Endothelial cell of umbilical vein (primary cell): ENCODE results near the gene PSAP. TPM values are rescaled to one million over a fixed set of nuclear protein-coding genes. Genes with fewer than 3 reads are reported as not detected.

Experiments
- BruUV-seq: library from RNA; stranded (reverse); fragments of 400-500 nt; replicated peaks from 2 replicates; lab custom pipeline; 2021; lab: Mats Ljungman, UMichigan
- CTCF ChIA-PET: fragments of 300-600, 350-600 bp; sonication (Branson Sonifier 250); formaldehyde crosslinking; loops from one replicate; lab custom pipeline; 2021; ENCODE audit warnings: antibody characterized with exemption, inconsistent platforms; lab: Charles Lee
- POLR2A ChIA-PET: fragments of 300-600, 350-600 bp; sonication (Branson Sonifier 250); formaldehyde crosslinking; loops from one replicate; lab custom pipeline; 2021; ENCODE audit warnings: antibody characterized with exemption, inconsistent platforms; lab: Charles Lee
- DNase-seq: peaks from one replicate; pipeline ENCODE4 v3.0.0-alpha.2; 2011; ENCODE audit warnings: low read depth, low spot score
- FAIRE-seq: peaks from 2 replicates; lab custom pipeline; 2011; peaks lifted over from hg19 to GRCh38; lab: Jason Lieb, UNC
- H2AFZ ChIP-seq: 2 replicates; pipeline ENCODE4 v1.6.0; 2012; ENCODE audit warnings: low read depth, low read length, control low read depth, inconsistent platforms
- H3K27ac ChIP-seq: 2 replicates; pipeline ENCODE4 v1.5.1; 2011; ENCODE audit warnings: low read depth, mild to moderate bottlenecking, control low read depth, low read length, moderate library complexity; ENCODE audit not compliant: insufficient read depth
- H3K27me3 ChIP-seq, 2 experiments: 2 replicates each; pipeline versions ENCODE4 v1.6.0 to v1.6.1; 2011; ENCODE audit warnings: low read length in 2 of 2, mixed read lengths in 1 of 2; ENCODE audit not compliant: control insufficient read depth in 2 of 2, insufficient read depth in 2 of 2
- H3K36me3 ChIP-seq, 2 experiments: 2 replicates in 1 of 2; 3 replicates in 1 of 2; pipeline ENCODE4 v1.5.1; 2011; ENCODE audit warnings: low read length in 2 of 2, mild to moderate bottlenecking in 1 of 2, moderate library complexity in 1 of 2; ENCODE audit not compliant: control insufficient read depth in 2 of 2, insufficient read depth in 2 of 2; ENCODE audit errors: extremely low read depth in 1 of 2
- H3K4me1 ChIP-seq: 3 replicates; pipeline ENCODE4 v1.5.1; 2011; ENCODE audit warnings: mild to moderate bottlenecking, low read length; ENCODE audit not compliant: control insufficient read depth, insufficient read depth; ENCODE audit errors: extremely low read depth
- H3K4me2 ChIP-seq: 2 replicates; pipeline ENCODE4 v1.6.1; 2011; ENCODE audit warnings: low read length, control low read depth, mixed read lengths; ENCODE audit not compliant: insufficient read depth
- H3K4me3 ChIP-seq, 3 experiments: fragments of 200-600 bp in 1 of 3; sonication (generic), shearing (Covaris generic) in 1 of 3; replicated peaks in 1 of 3; 2 replicates each; pipeline ENCODE4 v1.5.1; 2011 to 2016; ENCODE audit warnings: control low read depth in 3 of 3, low read length in 3 of 3, mild to moderate bottlenecking in 2 of 3, inconsistent platforms in 1 of 3, low read depth in 1 of 3, moderate library complexity in 1 of 3; ENCODE audit not compliant: insufficient read depth in 1 of 3
- H3K79me2 ChIP-seq: 2 replicates; pipeline ENCODE4 v1.6.0; 2012; ENCODE audit warnings: low read length, inconsistent platforms; ENCODE audit not compliant: control insufficient read depth, insufficient read depth
- H3K9ac ChIP-seq: replicated peaks from 2 replicates; pipeline ENCODE3; 2011; ENCODE audit warnings: low read length, control low read depth; ENCODE audit not compliant: insufficient read depth; ENCODE audit errors: extremely low read depth
- H3K9me1 ChIP-seq: replicated peaks from 3 replicates; pipeline ENCODE4 v1.6.0; 2011; ENCODE audit warnings: mild to moderate bottlenecking, low read length; ENCODE audit not compliant: control insufficient read depth, insufficient read depth; ENCODE audit errors: extremely low read depth
- H3K9me3 ChIP-seq: replicated peaks from 2 replicates; pipeline ENCODE4 v1.5.1; 2012; ENCODE audit warnings: low read length, inconsistent platforms; ENCODE audit not compliant: control insufficient read depth, insufficient read depth
- H4K20me1 ChIP-seq: replicated peaks from 2 replicates; pipeline ENCODE3; 2011; ENCODE audit warnings: mild to moderate bottlenecking, low read length; ENCODE audit not compliant: control insufficient read depth, insufficient read depth; ENCODE audit errors: extremely low read depth
- CTCF ChIP-seq, 2 donors: IDR thresholded peaks; 1 replicate in 1 of 2; 2 replicates in 1 of 2; pipeline ENCODE4 v1.5.1; 2011; ENCODE audit warnings: low read length in 2 of 2, mild to moderate bottlenecking in 2 of 2, moderate library complexity in 2 of 2, control low read depth in 1 of 2, inconsistent platforms in 1 of 2, low read depth in 1 of 2; ENCODE audit not compliant: insufficient read depth in 1 of 2; ENCODE audit errors: extremely low read depth in 1 of 2
- EZH2 ChIP-seq: IDR thresholded peaks from 2 replicates; pipeline ENCODE4 v1.6.1; 2012; ENCODE audit warnings: borderline replicate concordance, low read depth, mild to moderate bottlenecking, moderate library complexity, low read length, inconsistent platforms; ENCODE audit not compliant: severe bottlenecking
- FOS ChIP-seq: IDR thresholded peaks from 2 replicates; pipeline ENCODE4 v1.6.1; 2011; ENCODE audit warnings: mild to moderate bottlenecking, low read length, moderate library complexity, borderline replicate concordance; ENCODE audit not compliant: insufficient read depth
- GATA2 ChIP-seq: IDR thresholded peaks from 2 replicates; pipeline ENCODE4 v1.7.0; 2011; ENCODE audit warnings: low read depth, mild to moderate bottlenecking, moderate library complexity, mixed read lengths, low read length; ENCODE audit not compliant: insufficient read length, insufficient read depth
- JUN ChIP-seq: IDR thresholded peaks from 2 replicates; pipeline ENCODE4 v1.6.1; 2011; ENCODE audit warnings: borderline replicate concordance, low read depth; ENCODE audit not compliant: insufficient read length, insufficient read depth
- MAX ChIP-seq: IDR thresholded peaks from 2 replicates; pipeline ENCODE4 v1.6.1; 2011; ENCODE audit not compliant: insufficient read depth, insufficient read length
- MYC ChIP-seq: IDR thresholded peaks from one replicate; pipeline ENCODE4 v1.6.1; 2011; ENCODE audit warnings: mild to moderate bottlenecking, low read depth, low read length
- POLR2A ChIP-seq: IDR thresholded peaks from 2 replicates; pipeline ENCODE4 v1.6.1; 2012; ENCODE audit warnings: low read depth, mild to moderate bottlenecking, control low read depth, low read length
- POLR2AphosphoS5 ChIP-seq: IDR thresholded peaks from 2 replicates; pipeline ENCODE4 v1.6.1; 2012; ENCODE audit warnings: low read depth, mild to moderate bottlenecking, control low read depth, low read length, moderate library complexity; ENCODE audit not compliant: insufficient read depth
- dilution Hi-C: fragments of 300-500 bp; cut with MboI; formaldehyde crosslinking; loops from one replicate; pipeline ENCODE4 v1.15.0; 2019; ENCODE audit warnings: low sequenced_read_pairs; ENCODE audit not compliant: extremely low pct_ligation_motif_present
- intact Hi-C: fragments of 100-400 bp; cut with micrococcal nuclease; formaldehyde crosslinking; loops from one replicate; pipeline ENCODE4 v1.10.0; 2022
- microRNA-seq: library from miRNA; unstranded; fragments of <30 nt; microRNA quantifications from one replicate; pipeline ENCODE4 v1.2.0, GENCODE V29; 2021; ENCODE audit warnings: borderline number of aligned reads, borderline replicate concordance
- polyA plus RNA-seq, 4 experiments: library from polyadenylated mRNA; depleted of rRNA in 3 of 4; stranded (reverse) in 3 of 4; unstranded in 1 of 4; fragments of >200 nt; gene quantifications; 2 replicates each; pipeline versions ENCODE4 v1.2.1 to v1.2.3, GENCODE V29; 2011 to 2012; ENCODE audit warnings: missing spikeins in 1 of 4
- small RNA-seq: library from RNA; depleted of rRNA; stranded (forward); fragments of <200 nt; gene quantifications from one replicate; pipeline ENCODE3, GENCODE V24; 2012; ENCODE audit warnings: low replicate concordance, low read depth; ENCODE audit not compliant: insufficient read depth, insufficient read length
- total RNA-seq: library from RNA; stranded (reverse); gene quantifications from 2 replicates; pipeline ENCODE4 v1.2.3, GENCODE V29; 2021

PSAP gene
- total and polyA plus RNA-seq, 2 donors (not counting 3 experiments of a cell fraction or from before 2014, with no cell fraction given) = 644 to 1,476 TPM

- TF ChIP-seq MAX (no peak), MYC (no peak), EZH2 (no peak), FOS (no peak), GATA2 (no peak), JUN (no peak), POLR2A (no peak), CTCF (IDR thresholded peaks at IDR 0.05; ENCODE audit: extremely low read depth in 1 of 2, insufficient read depth in 1 of 2, low read depth in 1 of 2, low read length in 2 of 2) (no peak), POLR2AphosphoS5 (peak; percentile 52)
- dilution Hi-C loops = no loop called here
- H4K20me1 ChIP-seq = no peaks in the 10 kb centered on the region
- H3K4me2 ChIP-seq = peak overlapping the region; percentile 18
- H3K4me1 ChIP-seq = peaks cover 34% of the 10 kb centered on the region
- no TSS peak for BruUV-seq
- H3K27me3 ChIP-seq = no peaks in the 10 kb centered on the region
- H3K9me3 ChIP-seq = no peaks in the 10 kb centered on the region
- peak overlapping the region; percentile 79 for H3K27ac ChIP-seq
- FAIRE-seq = peak; percentile 88
- no peak overlapping the region for H3K4me3 ChIP-seq
- ChIA-PET CTCF (interaction anchor here (0.8 to 1.9 kb wide), 6 partner anchors 10 to 197 kb away, joined by 3 to 8 read pairs (median 4); no protein-coding TSS in a partner anchor), POLR2A (interaction anchor here (1.1 kb wide), 1 partner anchor 9 kb away, joined by 3 read pairs; no protein-coding TSS in a partner anchor)
- no peaks in the 10 kb centered on the region for H3K79me2 ChIP-seq
- H3K36me3 ChIP-seq = no peaks in the 10 kb centered on the region
- H2AFZ ChIP-seq = peak overlapping the region; percentile 58
- DNase-seq = peak; percentile 54
- intact Hi-C loops = loop anchor here (2.0 kb wide), 2 partner anchors 18 to 42 kb away; no protein-coding TSS in a partner anchor
- peak overlapping the region; percentile 45 for H3K9ac ChIP-seq
- no peaks in the 10 kb centered on the region for H3K9me1 ChIP-seq
Observed at GRCh38 chr10:71766717-71767419, 84.2 kb downstream of the PSAP start.

Small RNAs within 50 kb of the gene (microRNA-seq; reads per million reads assigned to microRNA genes)
- gene MIR7152 = not detected

Small RNAs within 50 kb of the gene (small RNA-seq; reads per million reads assigned to genes)
- gene MIR7152 (not detected), gene RNU7-38P (not detected)

Other genes starting within 250 kb of the PSAP start
- gene C10orf105, start 131.5 kb downstream of the PSAP start, total RNA-seq = not detected in 2 replicates
- gene C10orf105, start 131.5 kb downstream of the PSAP start, polyA plus RNA-seq = not detected in 2 replicates
- 4.9 and 5.1 TPM in 2 replicates for gene VSIR, start 77.7 kb downstream of the PSAP start, total RNA-seq
- gene VSIR, start 77.7 kb downstream of the PSAP start, polyA plus RNA-seq = 6.3 and 8.0 TPM in 2 replicates
- 10.0 and 11.5 TPM in 2 replicates for gene CHST3, start 113.1 kb upstream of the PSAP start, total RNA-seq
- 5.5 and 6.0 TPM in 2 replicates for gene CHST3, start 113.1 kb upstream of the PSAP start, polyA plus RNA-seq
- 0.67 and 1.1 TPM in 2 replicates for gene SPOCK2, start 237.3 kb upstream of the PSAP start, total RNA-seq
- 0.40 and 0.43 TPM in 2 replicates for gene SPOCK2, start 237.3 kb upstream of the PSAP start, polyA plus RNA-seq